ENCODE results near the gene ID2.

The ID2 gene, protein sequence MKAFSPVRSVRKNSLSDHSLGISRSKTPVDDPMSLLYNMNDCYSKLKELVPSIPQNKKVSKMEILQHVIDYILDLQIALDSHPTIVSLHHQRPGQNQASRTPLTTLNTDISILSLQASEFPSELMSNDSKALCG

DNA sequence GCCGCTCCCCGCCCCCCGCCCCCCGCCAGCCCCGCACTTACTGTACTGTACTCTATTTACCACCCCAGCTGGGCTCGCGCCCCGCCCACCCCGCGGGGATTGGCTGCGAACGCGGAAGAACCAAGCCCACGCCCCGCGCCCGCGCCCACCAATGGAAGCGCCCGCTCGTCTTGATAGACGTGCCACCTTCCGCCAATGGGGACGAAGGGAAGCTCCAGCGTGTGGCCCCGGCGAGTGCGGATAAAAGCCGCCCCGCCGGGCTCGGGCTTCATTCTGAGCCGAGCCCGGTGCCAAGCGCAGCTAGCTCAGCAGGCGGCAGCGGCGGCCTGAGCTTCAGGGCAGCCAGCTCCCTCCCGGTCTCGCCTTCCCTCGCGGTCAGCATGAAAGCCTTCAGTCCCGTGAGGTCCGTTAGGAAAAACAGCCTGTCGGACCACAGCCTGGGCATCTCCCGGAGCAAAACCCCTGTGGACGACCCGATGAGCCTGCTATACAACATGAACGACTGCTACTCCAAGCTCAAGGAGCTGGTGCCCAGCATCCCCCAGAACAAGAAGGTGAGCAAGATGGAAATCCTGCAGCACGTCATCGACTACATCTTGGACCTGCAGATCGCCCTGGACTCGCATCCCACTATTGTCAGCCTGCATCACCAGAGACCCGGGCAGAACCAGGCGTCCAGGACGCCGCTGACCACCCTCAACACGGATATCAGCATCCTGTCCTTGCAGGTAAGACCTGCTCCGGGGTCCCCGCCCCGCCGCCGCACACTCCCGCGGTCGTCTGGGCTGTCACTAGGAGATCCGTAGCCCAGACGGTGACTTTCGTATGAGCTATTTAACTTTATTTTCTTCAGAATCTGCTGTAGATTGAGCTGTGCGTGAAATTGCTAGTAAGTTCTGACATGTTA, at the start of gene ID2:
Gene ID2, plus strand, starts transcription at position 271 of the 907 bp plus-strand sequence. Its CDS starts 110 bp downstream, at position 381.
- peak; percentile 99 for DNase-seq

DNA sequence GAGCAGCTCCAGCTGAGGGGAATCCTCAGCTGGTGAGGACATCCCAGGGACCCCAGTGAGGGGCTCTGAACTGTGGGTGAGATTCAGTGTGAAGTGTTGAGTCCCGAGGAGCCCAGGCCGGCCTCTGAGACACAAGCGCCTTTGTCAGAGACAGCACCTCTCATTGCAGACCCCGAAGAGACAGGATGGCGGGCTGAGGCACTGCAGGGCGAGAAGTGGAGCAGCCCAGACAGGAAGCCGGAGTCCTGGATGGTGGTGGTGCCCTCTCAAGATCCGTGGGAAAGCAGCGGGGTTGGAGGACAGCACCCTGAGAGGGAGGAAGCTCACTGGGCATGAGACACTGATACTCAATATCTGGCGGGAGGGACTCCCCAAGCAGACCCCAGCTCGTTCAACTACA, 49.1 kb upstream of the ID2 start:
- no peak for DNase-seq

DNA sequence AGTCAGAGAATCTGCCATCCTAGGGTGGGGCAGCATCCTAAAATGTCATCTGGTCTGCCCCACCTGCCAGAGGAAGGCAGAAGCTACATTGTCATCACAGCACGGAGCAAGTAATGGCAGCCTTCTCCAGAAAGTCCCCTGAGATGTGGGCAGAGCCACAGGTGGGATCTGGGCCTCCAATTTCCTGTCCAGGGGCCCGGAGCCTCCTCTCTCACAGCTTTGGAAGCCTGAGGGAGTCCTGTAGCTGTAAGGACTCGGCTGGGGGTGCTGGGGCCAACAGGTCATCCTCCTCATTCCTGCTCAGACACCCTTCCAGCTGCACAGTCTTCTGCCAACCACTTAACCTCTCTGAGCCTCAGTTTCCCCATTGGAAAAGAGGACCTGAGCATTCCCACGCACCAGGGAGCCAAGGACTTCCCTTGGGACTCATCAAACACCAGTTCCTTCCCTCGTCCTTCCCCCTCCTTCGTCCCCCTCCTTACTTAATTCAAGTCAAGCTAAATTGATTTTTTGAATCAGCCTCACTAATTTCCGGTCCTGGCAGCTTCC, 48.6 kb upstream of the ID2 start:
- no peak for DNase-seq

DNA sequence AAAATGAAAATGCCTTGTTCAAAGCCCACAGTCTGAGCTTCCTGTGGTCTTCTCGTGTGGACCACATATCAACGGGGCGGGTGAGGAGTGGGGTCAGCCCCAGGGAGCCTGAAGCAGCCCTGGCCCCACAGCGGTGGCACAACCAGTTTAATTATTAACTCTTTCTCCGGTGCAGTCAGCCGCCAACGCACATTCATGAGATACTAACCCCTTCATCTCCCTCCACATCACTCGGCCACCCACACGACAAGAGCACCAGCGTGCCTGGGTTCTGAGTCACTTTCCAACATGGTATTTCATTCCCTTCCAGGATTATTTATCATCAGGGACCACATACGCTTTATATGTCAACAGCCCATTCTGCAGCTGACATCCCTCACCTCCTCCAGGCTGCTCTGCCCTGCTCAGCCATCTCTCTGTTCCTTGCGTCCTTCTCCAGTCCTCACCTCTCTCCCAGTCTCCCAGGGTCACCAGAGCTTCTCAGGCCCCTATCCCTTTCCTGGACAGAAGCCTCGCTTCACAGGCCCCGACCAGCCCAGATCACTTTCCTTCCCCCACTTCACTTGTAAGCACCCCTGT, 48.0 kb upstream of the ID2 start:
- DNase-seq = peak; percentile 99

DNA sequence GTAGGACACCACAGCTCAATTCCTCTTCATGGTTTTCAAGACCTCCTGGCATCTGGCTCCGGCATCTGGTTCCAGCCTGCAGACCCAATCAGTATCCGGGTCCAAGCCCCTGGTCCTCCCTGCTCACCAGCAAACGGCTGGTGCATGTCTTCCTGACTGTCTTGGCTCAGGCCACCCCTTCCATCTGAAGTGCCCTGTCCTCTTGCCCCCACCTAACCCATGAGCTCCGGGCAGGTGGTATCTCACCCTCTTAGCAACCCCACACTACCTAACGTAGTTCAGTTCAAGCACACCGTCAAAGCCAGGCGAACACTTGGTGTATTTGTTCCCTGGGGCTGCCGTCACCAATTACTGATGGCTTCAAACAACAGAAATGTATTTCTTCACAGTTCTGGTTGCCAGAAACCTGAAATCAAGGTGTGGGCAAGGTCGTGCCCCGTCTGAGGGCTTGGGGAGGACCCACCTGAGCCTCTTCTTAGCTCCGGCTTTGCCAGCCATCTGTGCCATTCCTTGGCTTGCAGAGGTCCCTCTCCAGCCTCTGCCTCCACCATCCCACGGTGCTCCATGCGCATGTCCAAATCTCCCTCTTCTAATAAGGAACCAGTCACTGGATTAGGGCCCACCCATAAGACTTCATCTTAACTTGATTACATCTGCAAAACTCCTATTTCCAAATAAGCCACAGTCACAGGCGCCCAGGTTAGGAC, 47.2 kb upstream of the ID2 start:
- DNase-seq = no peak

DNA sequence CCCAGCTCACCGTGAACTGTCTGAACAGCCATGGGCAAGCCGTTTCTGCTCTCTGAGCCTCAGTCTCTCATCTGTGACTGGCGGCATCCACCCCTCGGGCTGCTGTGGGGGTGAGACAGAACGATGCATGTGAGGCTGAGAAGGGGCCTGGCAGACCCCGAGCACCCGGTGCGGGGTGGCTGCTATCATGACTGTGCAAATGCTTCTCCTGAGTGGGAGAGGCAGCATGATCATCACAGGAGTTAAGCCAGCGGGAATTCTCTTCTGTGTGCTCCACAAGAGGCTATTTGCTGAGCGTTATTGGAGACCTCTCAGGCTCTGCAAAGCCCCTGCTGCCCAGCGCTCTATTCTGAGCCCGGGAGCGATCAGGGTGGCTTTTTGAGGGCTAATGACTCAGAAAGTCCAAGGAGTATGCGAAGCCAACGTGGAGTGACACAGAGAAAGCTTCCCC, 45.8 kb upstream of the ID2 start:
- DNase-seq = peak; percentile 43

DNA sequence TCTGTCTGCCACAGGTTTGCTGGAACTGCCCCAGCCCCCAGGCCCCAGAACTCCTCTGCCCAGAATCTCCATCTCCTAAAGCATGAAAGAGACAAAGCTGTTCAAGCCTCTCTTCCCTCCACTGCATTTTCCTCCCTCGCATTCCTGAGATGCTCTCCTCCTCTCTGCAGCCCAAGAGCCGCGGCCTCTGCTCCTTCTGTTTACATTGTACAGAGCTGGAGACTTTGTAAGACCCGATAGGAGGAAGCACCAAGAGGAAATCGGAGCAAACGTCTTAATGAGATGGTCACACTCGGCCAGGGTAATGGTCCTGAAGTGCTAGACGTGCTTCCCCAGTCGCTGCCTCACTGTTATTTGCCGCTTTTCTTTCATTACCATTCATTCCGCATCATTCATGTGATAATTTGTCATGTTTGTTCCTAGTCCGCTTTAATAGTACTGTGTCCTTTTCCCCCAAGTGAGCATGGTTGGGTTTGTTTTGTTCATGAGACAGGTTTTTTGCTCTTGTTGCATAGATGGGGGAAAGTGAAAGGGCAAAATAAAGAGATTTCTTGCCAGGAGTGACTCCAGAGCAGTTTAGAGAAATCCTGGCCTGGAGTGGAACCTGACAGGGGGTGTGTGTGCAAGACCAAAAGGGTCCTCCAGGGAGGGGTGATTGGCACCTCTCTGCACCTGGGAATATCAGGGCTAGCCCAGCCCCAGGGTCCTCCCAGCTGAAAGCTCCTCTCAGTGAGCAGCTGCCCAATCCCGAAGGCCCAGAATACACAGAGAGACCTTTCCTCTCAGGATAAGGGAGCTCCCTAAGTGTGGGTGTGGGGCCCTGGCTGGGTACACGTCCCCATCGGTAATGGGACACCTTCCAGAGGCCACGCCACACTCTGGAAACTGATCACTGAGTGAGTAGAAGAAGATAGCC, 44.9 kb upstream of the ID2 start:
- peak; percentile 74 for DNase-seq

DNA sequence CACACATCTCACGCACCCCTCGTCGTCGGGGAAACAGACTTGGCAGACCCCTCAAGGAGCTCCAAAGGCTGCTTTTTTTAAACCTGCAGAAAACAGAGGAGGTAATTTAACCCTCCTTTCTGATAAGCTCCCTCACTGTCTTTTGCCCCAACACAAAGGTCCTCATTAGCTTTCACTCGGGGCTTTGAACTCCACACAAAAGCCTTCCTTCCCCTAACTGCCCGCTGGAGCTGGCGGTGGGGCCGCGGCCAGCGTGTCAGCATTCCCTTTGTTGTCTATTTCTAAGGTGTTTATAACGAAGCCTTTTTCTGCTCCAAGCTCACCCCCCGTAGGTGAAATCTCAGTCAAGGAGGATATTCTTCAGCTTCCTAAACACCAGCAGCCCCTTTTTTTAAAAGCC, 43.5 kb upstream of the ID2 start:
- no peak for DNase-seq

DNA sequence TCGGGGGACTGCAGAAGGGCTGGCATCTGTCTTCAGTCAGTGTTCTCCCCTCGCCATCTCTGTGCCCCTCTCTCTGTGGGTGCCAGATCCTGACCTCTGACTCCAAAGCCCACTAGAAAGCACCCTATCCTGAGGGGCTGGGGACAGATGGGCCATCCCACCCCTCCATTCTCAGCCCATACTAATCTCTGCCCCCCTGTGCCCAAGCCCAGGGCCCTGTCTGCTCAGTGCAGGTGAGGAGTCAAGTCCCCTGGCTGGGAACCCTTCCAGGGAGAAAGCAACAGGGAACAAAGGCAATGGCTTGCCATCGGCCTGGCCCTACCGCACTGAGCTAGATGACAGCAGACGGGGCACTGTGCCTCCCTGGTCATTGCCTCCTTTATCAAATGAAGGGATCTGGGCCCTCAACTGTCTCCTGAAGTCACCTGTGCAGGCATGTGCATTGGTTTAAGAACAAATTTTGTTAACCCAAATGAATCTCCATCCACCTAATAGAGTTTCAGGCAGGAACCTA, 42.7 kb upstream of the ID2 start:
- no peak for DNase-seq

DNA sequence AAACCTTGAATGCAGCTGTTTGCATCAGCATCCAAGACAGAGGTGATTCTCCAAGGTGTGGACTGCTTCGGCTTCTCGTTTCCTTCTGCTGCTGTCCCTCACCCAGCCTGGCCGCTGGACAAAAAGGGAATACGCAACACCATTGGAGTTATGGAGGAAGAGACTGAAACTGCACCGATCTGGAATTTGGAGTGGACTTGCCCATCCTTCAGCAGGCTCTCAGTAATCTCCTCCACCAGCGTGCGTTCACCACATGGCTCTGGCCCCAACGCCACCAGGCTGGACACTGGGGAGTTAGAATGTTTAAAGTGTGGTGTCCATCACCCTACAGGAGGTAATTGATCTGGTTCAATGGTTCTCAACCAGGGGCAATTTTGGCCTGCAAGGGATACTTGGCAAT, 41.4 kb upstream of the ID2 start:
- DNase-seq = no peak

DNA sequence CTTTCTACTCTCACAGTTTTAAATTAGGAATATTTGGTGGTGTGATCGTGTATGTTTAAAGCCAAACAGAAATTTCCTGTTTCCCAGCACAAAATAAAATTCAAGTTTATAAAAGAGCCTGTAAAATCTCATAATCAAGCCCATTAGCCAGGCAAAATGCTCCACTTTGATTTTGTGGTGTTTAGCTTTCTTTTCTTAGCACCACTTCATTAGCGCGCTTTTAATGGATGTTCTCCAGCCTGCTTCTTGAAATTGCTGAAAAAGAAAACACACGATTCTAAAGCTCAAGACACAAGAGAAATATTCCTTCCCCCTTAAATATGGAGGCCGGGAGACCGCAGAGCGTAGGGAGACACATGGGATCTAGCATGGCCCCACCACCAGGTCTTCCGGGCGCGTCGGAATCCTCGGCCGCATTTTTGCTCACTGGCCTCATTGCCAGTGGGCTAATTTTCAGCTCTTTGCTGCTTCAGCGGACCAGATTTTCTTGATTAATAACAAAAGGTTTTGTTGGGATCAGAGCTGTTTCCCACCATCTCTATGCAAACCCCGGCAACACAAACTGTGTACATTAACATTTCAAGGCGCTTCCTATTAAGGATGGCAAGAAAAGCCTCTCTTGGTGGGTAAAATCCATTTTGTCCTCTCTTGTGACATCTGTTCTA, 40.4 kb upstream of the ID2 start:
- DNase-seq = peak; percentile 57

DNA sequence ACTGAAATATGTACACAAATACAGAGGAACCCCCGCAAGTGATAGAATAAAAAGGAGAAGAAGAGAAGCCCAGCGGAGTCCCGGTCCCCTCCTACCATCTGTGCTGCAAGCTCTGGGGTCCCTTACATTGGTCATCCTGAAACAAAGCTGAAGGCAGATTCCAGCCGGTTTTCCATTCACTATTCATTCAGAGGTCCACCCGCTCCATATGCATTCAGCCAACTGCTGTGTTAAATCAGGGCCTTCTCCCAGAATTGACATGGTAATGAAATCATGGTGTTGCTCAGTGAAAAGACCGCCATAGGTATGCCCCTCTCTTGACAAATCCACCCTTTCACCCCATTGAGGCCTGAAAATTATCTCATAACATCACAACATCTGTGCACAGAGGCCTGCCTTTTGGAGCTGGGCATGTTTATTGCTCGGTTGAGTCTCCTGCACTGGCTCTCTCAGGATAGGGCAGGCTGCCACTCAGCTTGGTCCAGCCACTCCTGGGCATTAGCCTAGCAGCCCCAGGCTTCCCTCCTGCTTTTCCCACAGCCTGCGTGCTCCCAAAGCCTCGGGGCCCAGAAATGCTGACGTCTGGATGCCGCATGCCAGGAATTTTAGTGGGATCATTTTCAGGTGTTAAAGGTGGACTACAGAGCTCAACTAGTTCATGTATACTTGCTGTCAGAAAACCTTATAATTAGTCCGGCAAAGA, 39.3 kb upstream of the ID2 start:
- DNase-seq = no peak

DNA sequence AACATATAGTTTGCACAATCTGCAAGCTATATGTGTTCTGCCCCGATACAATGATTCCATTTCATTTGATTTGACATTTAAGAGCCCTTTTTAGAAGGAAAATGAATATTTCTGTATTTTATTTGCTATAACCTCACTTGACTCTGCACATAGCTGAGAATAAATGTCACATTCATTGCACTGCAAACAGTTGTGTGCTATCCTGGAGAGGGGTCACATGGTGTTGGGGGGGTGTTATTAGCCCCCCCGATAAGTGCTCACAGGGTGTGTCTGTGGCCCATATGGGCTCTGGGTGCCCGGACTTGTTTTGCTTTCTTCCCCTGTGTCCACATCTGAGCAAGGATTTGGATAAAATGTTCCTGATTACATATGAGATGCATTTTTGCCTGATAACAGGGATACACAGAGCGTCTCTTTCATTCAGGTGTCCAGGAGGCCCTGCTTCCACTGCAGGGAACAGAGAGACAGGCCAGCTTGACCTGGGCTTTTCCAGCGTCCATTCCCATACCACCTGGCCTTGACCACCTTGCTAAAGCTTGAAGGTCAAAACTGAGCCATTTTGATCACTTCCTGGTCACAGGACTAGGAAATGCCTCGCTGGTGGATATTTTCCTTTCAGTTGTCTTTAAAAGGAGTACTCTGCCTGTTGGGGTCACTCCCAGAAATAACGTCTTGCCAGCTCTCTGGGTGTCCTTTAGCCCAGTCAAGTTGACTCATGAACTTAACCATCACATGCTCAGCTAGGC, 38.4 kb upstream of the ID2 start:
- DNase-seq = no peak

DNA sequence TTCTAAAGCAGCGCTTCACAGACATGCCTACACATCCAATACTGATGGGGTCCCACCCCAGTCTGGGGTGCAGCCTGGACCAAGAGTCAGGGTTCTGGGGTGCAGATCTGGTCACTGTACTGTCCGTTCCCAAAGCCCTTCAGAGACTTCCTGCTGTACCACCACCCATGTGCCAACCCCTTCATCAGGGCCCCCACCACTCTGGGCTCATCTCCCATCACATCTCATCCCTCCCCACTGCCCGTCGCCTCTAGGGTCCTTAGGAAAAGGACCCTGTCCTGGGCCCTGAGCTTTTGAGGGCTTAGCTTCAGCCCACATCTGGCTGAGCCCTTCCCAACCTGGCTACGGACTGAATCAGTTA, 37.9 kb upstream of the ID2 start:
- no peak for DNase-seq

DNA sequence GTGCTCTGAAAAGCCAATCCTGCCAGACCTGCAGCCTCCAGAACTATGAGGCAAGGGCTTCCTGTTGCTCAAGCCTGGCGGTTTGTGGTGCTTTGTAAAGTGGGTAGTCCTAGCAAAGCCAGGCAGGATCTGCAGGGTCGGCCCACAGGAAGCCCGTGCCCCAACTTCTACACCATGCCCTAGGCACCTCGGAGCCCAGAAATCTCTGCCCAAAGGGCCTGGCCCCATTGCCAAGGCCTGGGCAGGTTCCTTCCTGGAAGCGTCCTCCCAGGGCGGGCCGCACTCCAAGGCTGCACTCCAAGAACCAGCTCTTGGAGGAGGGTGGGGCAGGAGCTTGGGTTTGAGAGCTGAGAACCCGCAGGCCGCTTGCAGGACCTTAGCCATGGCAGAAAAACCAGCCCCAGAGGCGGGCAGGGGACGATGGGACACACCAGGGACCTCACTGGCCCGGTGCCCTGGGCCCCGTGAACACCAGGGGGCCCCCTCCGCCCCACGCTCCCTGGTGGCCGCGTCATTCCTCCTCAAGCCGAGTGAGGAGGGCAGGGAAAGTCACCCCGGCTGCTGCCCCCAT, 37.2 kb upstream of the ID2 start:
- no peak for DNase-seq

DNA sequence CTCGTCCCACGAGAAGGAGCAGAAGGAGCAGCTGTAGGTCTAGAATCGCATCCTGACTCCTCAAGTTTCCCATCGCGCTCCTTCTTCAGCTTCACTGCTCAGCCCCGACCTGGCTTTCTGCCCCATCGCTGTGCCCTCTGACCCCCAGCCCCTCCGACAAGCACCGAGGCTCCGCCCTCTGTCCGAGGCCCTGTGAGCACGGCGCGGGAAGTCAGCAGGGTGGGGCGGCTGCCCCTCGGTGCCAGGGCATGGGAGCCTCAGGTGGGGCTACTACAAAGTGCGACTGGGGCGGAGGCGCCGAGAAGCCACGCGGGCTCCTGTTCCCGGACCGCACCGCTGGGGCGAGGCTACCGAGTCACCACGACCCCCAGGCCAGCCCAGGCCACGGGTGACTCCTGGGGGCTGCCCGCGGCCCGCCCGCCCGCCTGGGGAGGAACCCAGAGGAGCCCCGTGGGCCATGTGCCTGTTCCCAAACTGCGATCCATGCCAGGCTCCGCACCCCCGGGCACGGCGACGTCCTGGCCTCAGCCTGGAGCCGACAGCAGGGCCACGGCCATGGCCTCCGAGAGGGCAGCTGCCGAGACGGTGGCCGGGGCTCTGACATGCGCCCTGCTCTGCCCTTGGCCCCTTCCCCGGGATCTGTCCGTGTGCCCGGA, 36.6 kb upstream of the ID2 start:
- no peak for DNase-seq

DNA sequence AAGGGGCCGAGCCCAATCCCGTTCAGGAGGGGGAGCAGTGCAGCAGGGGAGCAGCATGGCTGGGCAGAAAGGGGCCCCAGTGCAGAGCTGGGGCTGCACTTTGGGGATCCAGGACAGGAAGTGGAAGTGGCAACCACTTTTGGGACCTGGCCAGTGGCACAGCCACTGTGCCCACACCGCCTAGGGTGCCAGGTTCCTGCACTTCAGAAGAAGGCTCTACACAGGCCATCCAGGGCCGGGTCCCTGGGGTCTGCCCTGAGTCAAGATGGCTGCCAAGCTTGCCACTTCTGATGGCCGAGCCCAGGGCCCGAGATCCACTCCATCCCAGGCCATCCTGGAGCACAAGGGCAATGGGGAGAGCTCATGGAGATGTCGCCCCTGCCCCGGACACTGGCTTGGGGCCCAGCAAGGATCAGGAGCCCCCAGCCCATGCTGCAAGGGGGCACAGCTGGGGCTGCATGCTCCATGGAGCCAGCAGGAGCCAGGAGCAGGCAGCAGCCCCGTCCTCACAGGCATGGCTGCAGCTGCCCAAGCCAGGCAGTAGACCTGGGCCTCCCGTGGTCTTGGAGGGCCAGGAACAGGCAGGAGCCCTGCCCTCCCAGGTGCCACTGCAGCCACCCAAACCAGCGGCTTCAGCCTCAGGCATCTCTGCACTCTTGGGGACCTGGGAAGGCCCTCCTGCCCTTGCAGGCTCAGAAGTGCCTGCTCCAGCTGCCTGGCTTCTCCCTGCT, 35.0 kb upstream of the ID2 start:
- DNase-seq = no peak

DNA sequence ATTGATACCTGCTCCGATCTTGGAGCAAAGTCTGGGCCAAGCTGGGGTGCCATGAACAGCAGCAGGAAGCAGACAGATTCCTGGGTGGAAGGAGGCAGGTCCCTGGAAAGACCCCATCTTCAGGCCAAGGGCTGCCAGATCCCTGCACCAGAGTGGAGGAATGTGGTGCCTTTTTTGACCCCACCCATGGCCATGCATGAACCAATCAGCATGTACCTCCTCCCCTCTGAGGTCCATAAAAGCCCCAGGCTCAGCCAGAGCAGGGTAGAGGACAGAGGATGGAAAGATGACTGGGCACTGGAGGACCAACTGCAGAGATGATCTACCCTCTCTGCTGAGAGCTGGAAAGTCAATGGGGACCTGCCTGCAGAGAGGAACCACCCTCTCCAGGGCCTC, 34.4 kb upstream of the ID2 start:
- DNase-seq = no peak

Measured in fibroblast of upper back skin (primary cell).